ENCODE results near the gene MTHFS. TPM values are rescaled to one million over a fixed set of nuclear protein-coding genes. Genes with fewer than 3 reads are reported as not detected.
"Not testable (repeated sequence)": the region's sequence is repeated elsewhere in the genome, so short reads cannot be mapped to it uniquely, and the experiment has no call there.

Gene MTHFS
- polyA plus RNA-seq, 1 donor from 2014 or later = 9.0 TPM

DNA sequence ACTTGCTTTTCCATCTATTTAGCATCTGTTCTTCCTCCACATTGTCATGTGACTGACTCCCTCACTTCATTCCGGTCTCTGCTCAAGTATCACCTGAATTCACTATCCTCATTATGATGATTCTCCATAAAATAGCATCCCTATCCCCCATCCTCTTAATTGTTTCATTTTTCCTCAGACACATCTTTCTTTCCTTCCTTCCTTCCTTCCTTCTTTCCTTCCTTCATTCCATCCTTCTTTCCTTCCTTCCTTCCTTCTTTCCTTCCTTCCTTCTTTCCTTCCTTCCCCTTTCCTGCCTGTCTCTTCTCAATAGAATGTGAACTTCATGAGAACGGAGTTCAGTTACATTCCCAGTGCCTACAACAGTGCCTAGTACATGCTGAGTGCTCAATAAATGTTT is 32.6 kb upstream of the MTHFS start:
- TF ChIP-seq EZH2 (IDR thresholded peaks at IDR 0.05; ENCODE audit: borderline replicate concordance, insufficient read depth, low read length, poor library complexity, severe bottlenecking) (no peak), EP300 (conservative IDR thresholded peaks at IDR 0.05; ENCODE audit: poor library complexity, severe bottlenecking) (no peak), SMC3 (conservative IDR thresholded peaks at IDR 0.05; ENCODE audit: poor library complexity) (no peak), TAF1 (IDR thresholded peaks at IDR 0.05; ENCODE audit: low read depth) (no peak), RAD21 (conservative IDR thresholded peaks at IDR 0.05) (no peak), CTCF (IDR thresholded peaks at IDR 0.05; ENCODE audit: poor library complexity, severe bottlenecking) (no peak), REST (IDR thresholded peaks at IDR 0.05; ENCODE audit: borderline replicate concordance) (no peak), POLR2AphosphoS5 (IDR thresholded peaks at IDR 0.05) (no peak), MXI1 (conservative IDR thresholded peaks at IDR 0.05; ENCODE audit: poor library complexity, severe bottlenecking) (no peak)
- no peak overlapping the region for H3K4me2 ChIP-seq (ENCODE audit: low read length)
- H3K79me2 ChIP-seq (replicated peaks; ENCODE audit: insufficient read depth, low read length) = no peaks in the 10 kb centered on the region
- no peaks in the 10 kb centered on the region for H3K36me3 ChIP-seq (ENCODE audit: insufficient read depth, low read length)
- no peak overlapping the region for H3K4me3 ChIP-seq (ENCODE audit: low read length)
- no peak overlapping the region for H3K9ac ChIP-seq (ENCODE audit: low read length)
- no peak overlapping the region for H2AFZ ChIP-seq (ENCODE audit: low read depth, low read length)
- H3K27ac ChIP-seq (ENCODE audit: low read length) = no peak overlapping the region
- no peaks in the 10 kb centered on the region for H3K9me3 ChIP-seq (ENCODE audit: low read length)
- no peaks in the 10 kb centered on the region for H3K9me2 ChIP-seq (ENCODE audit: insufficient read depth, low read length)
- no peaks in the 10 kb centered on the region for H4K20me1 ChIP-seq (ENCODE audit: insufficient read depth)
- no peaks in the 10 kb centered on the region for H3K27me3 ChIP-seq (ENCODE audit: insufficient read depth, low read depth, low read length)
- no peaks in the 10 kb centered on the region for H3F3A ChIP-seq (ENCODE audit: insufficient read depth, low read length, poor library complexity, severe bottlenecking)

- H2AFZ ChIP-seq (ENCODE audit: low read depth, low read length); H3K9me3 ChIP-seq (ENCODE audit: low read length); H3K9ac ChIP-seq (ENCODE audit: low read length); H3K4me2 ChIP-seq (ENCODE audit: low read length); H3F3A ChIP-seq (ENCODE audit: insufficient read depth, low read length, poor library complexity, severe bottlenecking); H4K20me1 ChIP-seq (ENCODE audit: insufficient read depth); H3K36me3 ChIP-seq (ENCODE audit: insufficient read depth, low read length); H3K27me3 ChIP-seq (ENCODE audit: insufficient read depth, low read depth, low read length); H3K9me2 ChIP-seq (ENCODE audit: insufficient read depth, low read length); H3K27ac ChIP-seq (ENCODE audit: low read length); H3K4me3 ChIP-seq (ENCODE audit: low read length): not testable (repeated sequence)
- peaks cover 22% of the 10 kb centered on the region for H3K79me2 ChIP-seq (replicated peaks; ENCODE audit: insufficient read depth, low read length)
Observed at GRCh38 chr15:79926116-79926515, 29.3 kb upstream of the MTHFS start.

DNA sequence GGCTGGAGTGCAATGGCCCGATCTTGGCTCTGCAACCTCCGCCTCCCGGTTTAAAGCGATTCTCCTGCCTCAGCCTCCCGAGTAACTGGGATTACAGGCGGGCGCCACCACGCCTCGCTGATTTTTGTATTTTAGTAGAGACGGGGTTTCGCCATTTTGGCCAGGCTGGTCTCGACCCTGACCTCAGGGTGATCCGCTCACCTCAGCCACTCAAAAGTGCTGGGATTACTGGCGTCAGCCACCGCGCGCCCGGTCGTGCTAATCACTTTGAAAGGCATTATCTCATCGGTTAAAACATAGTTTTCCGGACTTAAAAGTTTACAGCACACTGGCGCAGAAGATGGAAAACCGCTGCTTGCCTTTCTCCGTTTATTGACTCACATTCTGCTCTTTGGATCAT is 27.6 kb upstream of the MTHFS start:
- peak overlapping the region; percentile 100 for H2AFZ ChIP-seq (ENCODE audit: low read depth, low read length)
- H3K4me3 ChIP-seq (ENCODE audit: low read length) = peak overlapping the region; percentile 87
- no peak for TF ChIP-seq TAF1 (IDR thresholded peaks at IDR 0.05; ENCODE audit: low read depth)
- no peak for TF ChIP-seq RAD21 (conservative IDR thresholded peaks at IDR 0.05)
- TF ChIP-seq MXI1 (conservative IDR thresholded peaks at IDR 0.05; ENCODE audit: poor library complexity, severe bottlenecking) = no peak
- TF ChIP-seq EP300 (conservative IDR thresholded peaks at IDR 0.05; ENCODE audit: poor library complexity, severe bottlenecking) = no peak
- TF ChIP-seq POLR2AphosphoS5 (IDR thresholded peaks at IDR 0.05) = no peak
- no peak for TF ChIP-seq EZH2 (IDR thresholded peaks at IDR 0.05; ENCODE audit: borderline replicate concordance, insufficient read depth, low read length, poor library complexity, severe bottlenecking)
- TF ChIP-seq CTCF (IDR thresholded peaks at IDR 0.05; ENCODE audit: poor library complexity, severe bottlenecking) = no peak
- TF ChIP-seq SMC3 (conservative IDR thresholded peaks at IDR 0.05; ENCODE audit: poor library complexity) = no peak
- no peak for TF ChIP-seq REST (IDR thresholded peaks at IDR 0.05; ENCODE audit: borderline replicate concordance)
- H3K79me2 ChIP-seq (replicated peaks; ENCODE audit: insufficient read depth, low read length) = peaks cover 26% of the 10 kb centered on the region
- H3K36me3 ChIP-seq (ENCODE audit: insufficient read depth, low read length) = no peaks in the 10 kb centered on the region
- H3K9me2 ChIP-seq (ENCODE audit: insufficient read depth, low read length) = no peaks in the 10 kb centered on the region
- peak overlapping the region; percentile 80 for H3K4me2 ChIP-seq (ENCODE audit: low read length)
- no peaks in the 10 kb centered on the region for H4K20me1 ChIP-seq (ENCODE audit: insufficient read depth)
- H3K9me3 ChIP-seq (ENCODE audit: low read length) = no peaks in the 10 kb centered on the region
- no peaks in the 10 kb centered on the region for H3K27me3 ChIP-seq (ENCODE audit: insufficient read depth, low read depth, low read length)
- no peaks in the 10 kb centered on the region for H3F3A ChIP-seq (ENCODE audit: insufficient read depth, low read length, poor library complexity, severe bottlenecking)
- peak overlapping the region; percentile 98 for H3K9ac ChIP-seq (ENCODE audit: low read length)
- peak overlapping the region; percentile 96 for H3K27ac ChIP-seq (ENCODE audit: low read length)
